Sigmoid colon (tissue), 4 donors: ENCODE measurements around the gene OPALIN.

Source experiments
- CTCF ChIP-seq, 4 experiments: fragments of 450-650 bp in 3 of 4; fragments of 200-600 bp in 1 of 4; IDR thresholded peaks; one replicate each; pipeline ENCODE4 v1.5.1; 2016 to 2019; ENCODE audit warnings: antibody characterized with exemption in 4 of 4, mild to moderate bottlenecking in 3 of 4, moderate library complexity in 2 of 4
- EP300 ChIP-seq, 4 donors: sonication (generic); formaldehyde crosslinking; IDR thresholded peaks; one replicate each; pipeline ENCODE4 v1.6.1; 2017; ENCODE audit warnings: antibody characterized with exemption in 4 of 4
- POLR2A ChIP-seq, 2 donors: fragments of 450-650 bp; IDR thresholded peaks; one replicate each; pipeline ENCODE4 v1.6.1; 2016; ENCODE audit warnings: antibody characterized with exemption in 2 of 2, mild to moderate bottlenecking in 2 of 2, moderate library complexity in 2 of 2

GRCh38 chr10:96317067-96317833 lies 41.6 kb downstream of the OPALIN start:
- TF ChIP-seq CTCF (IDR thresholded peaks at IDR 0.05): no peak
- TF ChIP-seq POLR2A (IDR thresholded peaks at IDR 0.05): no peak
- TF ChIP-seq EP300 (IDR thresholded peaks at IDR 0.05): no peak
